H7 (cell line): ENCODE results near the gene CENPS. TPM values are rescaled to one million over a fixed set of nuclear protein-coding genes. Genes with fewer than 3 reads are reported as not detected.

Source experiments
- DNase-seq: peaks from one replicate; pipeline ENCODE4 v3.0.0; 2012
- H3K27me3 ChIP-seq: 2 replicates; pipeline ENCODE4 v1.6.0; 2011; ENCODE audit warnings: mild to moderate bottlenecking, low read length; ENCODE audit not compliant: control insufficient read depth, insufficient read depth
- H3K36me3 ChIP-seq: replicated peaks from 2 replicates; pipeline ENCODE4 v1.5.1; 2011; ENCODE audit warnings: low read length; ENCODE audit not compliant: control insufficient read depth, insufficient read depth
- H3K4me3 ChIP-seq: 2 replicates; pipeline ENCODE4 v1.5.1; 2011; ENCODE audit warnings: low read depth, mild to moderate bottlenecking, control low read depth, low read length, moderate library complexity; ENCODE audit not compliant: insufficient read depth
- total RNA-seq: library from RNA; depleted of rRNA; stranded (reverse); fragments of >200 nt; shearing (Covaris generic); gene quantifications from 2 replicates; pipeline ENCODE4 v1.2.3, GENCODE V29; 2014; rRNA removed

Gene CENPS
- total RNA-seq, result 14.7 and 19.1 TPM in 2 replicates

DNA sequence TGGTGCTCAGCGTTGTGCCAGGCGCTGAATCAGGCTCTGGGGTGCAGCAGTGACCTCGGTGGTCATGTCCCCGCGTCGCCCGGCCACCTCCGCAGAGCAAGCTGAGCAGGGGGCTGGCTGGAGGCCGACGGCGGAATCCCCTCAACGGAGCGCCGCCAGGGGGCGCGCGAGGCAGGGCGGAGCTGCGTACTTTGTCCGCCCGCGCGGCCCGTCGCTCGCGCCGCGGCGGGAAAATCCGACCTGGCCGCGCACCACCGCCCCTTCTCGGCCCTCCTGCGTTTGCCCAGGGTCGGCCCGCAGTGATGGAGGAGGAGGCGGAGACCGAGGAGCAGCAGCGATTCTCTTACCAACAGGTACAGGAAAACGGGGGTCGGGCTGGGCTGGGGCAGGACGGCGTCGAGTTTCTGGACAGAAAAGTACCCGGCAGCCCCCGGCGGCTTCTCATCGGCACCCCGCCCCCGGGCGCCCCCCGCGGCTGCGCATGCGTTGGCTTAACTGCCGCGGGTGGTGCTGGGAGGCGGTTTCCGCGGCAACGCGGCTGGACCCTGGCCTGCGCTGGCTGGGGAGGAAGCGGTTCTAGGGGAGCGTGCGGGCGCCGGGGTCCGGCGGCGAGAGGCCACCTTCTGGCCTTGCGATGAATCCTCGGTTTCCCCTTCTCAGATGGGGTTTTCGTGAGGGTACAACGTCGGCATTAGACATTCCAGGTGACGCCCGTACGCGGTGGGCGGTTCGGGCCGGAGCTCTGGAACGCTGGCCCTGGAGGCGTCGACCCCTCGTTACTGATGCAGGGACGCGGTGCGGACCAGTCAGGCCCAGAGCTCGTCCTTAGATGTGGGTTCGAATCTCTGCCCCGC, at the start of gene CENPS:
Gene CENPS, plus strand, starts transcription at position 218 of the 854 bp plus-strand sequence. Its CDS starts 85 bp downstream, at position 303.
- H3K27me3 ChIP-seq, result no peaks in the 10 kb centered on the region
- peak within 1 kb of the TSS; percentile 87 for H3K4me3 ChIP-seq
- DNase-seq, result peak; percentile 100
- H3K36me3 ChIP-seq, result no peaks in the 10 kb centered on the region

DNA sequence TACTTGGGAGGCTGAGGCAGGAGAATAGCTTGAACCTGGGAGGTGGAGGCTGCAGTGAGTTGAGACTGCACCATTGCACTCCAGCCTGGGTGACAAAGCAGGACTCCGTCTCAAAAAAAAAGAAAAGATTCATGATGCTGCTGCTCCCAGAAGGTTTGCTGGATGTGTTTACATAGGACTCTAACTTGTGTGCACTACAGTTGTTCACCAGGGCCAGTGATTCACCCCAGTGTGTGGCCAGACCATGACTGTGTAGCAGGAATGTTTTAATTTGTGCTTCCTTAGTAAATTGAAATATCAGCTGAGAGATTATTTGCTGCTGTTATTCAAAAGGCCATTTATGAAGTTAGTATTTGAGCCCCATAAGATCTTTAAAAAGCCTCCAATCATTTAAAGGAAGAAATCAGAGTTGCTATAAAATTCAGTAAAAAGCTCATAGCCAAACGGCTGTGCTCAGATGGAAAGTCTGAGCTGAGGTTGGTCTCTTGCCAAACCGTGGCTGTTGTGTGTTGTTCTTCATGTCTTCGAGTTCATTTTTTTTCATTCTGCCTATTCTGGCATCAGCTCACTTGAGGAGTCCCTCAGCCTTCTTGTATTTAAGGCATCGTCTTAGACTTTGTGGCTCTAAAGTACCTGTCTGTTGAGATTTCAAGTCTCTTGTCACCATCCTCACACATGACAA, 49.5 kb upstream of the CENPS start:
- DNase-seq, result no peak
- Histone ChIP-seq H3K27me3 (no peaks in the 10 kb centered on the region), H3K4me3 (no peak overlapping the region), H3K36me3 (peaks cover 9% of the 10 kb centered on the region)

DNA sequence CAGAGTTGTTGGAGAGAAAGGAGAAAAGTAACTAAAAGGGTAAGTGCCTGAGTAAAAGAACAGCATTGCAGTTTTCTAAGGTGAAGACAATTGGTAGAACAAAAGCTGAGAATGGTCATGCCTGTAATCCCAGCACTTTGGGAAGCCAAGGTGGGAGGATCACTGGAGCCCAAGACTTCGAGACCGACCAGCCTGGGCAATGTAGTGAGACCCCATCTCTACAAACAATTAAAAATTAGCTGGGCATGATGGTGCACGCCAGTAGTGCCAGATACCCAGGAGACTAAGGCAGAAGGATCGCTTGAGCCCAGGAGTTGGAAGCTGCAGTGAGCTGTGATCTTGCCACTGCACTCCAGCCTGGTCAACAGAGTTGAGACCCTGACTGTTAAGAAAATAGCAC, 46.6 kb upstream of the CENPS start:
- H3K4me3 ChIP-seq, result no peak overlapping the region
- H3K27me3 ChIP-seq, result no peaks in the 10 kb centered on the region
- H3K36me3 ChIP-seq, result peaks cover 2% of the 10 kb centered on the region
- DNase-seq, result no peak

DNA sequence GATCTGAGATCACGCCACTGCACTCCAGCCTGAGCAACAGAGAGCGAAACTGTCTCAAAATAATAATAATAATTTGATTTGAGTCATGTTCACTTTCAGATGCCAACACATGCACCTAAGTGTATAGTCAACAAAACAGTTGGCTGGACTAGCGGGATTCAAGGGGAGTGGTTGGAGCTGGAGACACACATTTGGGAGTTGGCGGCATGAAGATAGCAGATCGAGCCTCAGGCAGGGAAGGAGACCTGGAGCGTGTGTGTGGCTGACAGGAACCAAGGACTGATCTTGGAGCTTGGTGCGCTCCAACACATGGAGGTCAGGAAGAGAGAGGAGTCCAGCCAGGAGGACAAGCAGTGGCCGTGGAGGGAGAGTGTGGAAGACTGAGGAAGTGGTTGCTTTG, 46.0 kb upstream of the CENPS start:
- Histone ChIP-seq H3K27me3 (no peaks in the 10 kb centered on the region), H3K4me3 (no peak overlapping the region), H3K36me3 (peaks cover 2% of the 10 kb centered on the region)
- no peak for DNase-seq

DNA sequence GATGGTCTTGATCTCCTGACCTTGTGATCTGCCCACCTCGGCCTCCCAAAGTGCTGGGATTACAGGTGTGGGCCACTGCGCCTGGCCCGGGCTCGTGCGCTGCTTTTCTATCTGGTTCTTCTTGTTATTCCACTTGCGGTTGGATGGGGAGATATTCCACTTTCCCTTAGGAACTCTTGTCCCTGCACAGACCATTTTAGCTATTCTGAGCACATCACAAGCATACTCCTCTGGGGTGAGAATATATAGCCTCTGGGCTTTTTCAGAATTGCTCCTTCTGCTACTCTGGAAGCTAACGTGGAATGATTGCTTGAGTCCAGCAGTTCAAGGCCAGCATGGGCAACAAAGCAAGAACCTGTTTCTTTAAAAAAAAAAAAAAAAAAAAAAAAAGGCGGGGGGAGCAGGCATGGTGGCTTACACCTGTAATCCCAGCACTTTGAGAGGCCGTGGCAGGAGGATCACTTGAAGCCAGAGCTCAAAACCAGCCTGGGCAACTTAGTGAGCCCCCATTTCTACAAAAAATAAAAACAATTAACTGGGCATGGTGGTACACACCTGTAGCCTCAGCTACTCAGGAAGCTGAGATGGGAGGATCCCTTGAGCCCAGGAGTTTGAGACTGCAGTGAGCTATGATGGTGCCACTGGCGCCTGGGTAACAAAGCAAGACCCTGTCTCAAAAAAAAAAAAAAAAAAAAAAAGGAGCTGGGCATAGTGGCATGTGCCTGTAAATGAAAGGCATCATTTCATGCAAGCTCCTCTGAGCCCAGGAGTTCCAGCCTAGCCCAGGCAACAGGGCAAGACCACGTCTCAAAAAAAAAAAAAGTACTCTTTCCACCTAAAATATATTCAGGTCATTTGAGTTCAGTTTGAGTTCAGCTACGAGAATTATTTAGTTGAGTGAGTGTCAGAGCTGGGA, 43.2 kb upstream of the CENPS start:
- Histone ChIP-seq H3K27me3 (no peaks in the 10 kb centered on the region), H3K4me3 (no peak overlapping the region), H3K36me3 (peaks cover 2% of the 10 kb centered on the region)
- DNase-seq, result no peak

DNA sequence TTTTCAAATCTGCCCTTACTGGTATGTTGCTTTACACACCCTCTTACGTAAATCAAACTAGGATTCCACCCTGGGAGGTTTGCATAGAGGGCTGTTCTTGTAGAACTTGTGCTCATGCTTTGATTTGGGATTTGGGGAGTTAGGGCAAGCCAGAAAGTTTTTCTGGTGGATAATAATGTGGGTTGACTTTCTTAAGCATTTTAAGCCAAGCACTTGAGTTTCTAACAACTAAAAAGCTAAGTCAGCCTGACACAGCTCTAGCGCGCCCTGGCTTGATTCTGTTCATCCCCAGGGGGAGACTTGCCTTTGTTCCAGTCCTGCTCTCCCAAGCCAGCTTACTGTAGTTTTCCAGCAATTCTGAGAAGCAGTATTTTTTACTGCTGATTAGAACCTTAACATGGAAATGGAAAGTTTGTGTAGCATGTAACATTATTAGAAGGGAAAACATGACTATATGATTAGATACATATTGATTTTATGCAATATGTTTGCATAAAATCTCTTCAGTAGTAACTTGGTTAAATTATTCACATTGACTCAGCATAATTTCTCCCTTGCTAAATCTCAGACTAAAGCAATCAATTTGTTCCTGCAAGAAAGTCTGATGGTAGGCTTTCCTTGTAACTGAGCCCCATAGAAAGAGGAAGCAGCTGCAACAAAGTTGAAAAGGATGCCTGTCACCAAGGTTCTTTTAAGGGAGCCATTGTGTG, 42.4 kb upstream of the CENPS start:
- peaks cover 2% of the 10 kb centered on the region for H3K36me3 ChIP-seq
- H3K27me3 ChIP-seq, result no peaks in the 10 kb centered on the region
- no peak overlapping the region for H3K4me3 ChIP-seq
- DNase-seq, result peak; percentile 72

DNA sequence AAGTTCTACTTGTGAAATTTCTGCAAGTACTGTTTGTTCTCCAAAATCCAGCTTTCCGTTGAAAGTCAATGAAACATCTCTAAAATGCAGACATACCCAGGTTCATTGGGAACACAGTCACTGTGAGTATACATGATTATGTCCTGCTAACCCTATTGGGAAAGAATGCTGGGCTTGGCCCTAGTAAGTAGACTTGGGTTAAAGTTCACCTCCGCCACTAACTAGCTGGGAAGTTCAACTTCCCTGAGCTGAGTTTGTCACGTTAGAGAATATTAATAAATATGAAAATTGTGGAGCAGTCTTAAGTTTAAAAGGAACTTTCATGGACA, 41.9 kb upstream of the CENPS start:
- no peak for DNase-seq
- Histone ChIP-seq H3K36me3 (peaks cover 2% of the 10 kb centered on the region), H3K27me3 (no peaks in the 10 kb centered on the region), H3K4me3 (no peak overlapping the region)

DNA sequence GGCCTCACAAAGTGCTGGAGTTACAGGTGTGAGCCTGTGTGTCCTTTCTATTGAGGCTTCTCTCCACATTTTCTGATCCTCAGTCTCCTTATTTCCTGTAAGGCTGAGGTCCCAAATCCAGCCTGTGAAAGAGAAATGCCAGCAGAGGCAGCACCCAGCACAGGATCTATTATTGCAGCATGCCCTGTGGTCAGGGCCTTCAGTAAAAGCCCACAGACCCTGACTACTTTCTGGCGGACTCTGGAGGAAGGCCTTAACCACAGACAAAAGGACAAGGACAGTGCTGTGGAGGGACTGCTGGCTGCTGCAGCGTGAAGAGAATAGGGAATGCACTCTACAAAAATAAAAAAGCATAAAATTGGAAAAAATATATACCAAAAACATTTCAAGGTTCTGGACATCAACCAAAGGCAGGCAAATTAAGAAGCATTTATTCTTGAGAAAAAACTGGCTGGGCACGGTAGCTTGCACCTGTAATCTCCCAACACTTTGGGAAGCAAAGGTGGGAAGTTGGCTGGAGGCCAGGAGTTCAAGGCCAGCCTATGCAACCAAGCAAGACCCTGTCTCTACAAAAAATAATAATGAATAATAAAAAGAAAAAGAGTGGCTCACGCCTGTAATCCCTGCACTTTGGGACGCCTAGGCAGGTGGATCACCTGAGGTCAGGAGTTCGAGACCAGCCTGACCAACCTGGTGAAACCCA, 40.8 kb upstream of the CENPS start:
- DNase-seq, result no peak
- peaks cover 2% of the 10 kb centered on the region for H3K36me3 ChIP-seq
- H3K27me3 ChIP-seq, result no peaks in the 10 kb centered on the region
- no peak overlapping the region for H3K4me3 ChIP-seq

DNA sequence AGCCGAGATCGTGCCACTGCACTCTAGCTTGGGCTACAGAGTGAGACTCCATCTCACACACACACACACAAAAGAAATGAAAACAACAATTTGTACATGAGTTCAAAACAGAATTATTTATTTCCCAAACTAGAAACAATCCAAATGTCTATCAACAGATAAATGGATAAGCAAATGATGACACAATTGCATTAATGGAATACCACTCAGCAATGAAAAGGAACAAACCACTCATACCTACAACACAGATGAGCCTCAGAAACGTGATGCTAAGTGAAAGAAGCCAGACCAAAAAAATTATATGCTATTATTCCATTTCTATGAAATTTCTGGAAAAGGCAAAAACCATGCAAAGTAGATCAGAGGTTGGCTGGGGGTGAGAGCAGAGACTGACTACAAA, 33.4 kb upstream of the CENPS start:
- H3K4me3 ChIP-seq, result no peak overlapping the region
- no peaks in the 10 kb centered on the region for H3K27me3 ChIP-seq
- no peak for DNase-seq
- H3K36me3 ChIP-seq, result peaks cover 7% of the 10 kb centered on the region

DNA sequence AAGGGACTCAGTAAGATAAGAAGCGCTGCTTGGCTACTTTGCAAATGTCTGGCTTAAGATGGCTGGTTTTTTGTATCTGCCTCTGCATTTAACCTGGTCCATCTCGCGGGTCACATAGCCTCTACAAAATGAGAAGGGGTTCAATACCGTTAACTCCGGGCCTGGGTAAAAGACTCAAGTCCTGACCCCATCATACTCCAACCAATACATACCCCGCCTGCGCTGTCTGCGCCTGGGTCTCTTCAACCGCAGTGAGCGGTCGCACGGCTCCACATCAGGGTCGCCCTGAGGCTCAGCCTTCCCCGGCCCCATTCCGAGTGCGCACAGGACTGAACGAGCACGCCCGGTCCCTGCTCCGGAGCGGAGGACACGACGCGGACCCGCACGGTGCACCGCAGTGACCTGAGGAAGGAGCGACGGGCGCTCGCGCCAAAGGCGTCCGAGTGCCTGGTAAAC, 31.9 kb upstream of the CENPS start:
- DNase-seq, result no peak
- Histone ChIP-seq H3K36me3 (peaks cover 14% of the 10 kb centered on the region), H3K27me3 (no peaks in the 10 kb centered on the region), H3K4me3 (peak overlapping the region; percentile 99)

DNA sequence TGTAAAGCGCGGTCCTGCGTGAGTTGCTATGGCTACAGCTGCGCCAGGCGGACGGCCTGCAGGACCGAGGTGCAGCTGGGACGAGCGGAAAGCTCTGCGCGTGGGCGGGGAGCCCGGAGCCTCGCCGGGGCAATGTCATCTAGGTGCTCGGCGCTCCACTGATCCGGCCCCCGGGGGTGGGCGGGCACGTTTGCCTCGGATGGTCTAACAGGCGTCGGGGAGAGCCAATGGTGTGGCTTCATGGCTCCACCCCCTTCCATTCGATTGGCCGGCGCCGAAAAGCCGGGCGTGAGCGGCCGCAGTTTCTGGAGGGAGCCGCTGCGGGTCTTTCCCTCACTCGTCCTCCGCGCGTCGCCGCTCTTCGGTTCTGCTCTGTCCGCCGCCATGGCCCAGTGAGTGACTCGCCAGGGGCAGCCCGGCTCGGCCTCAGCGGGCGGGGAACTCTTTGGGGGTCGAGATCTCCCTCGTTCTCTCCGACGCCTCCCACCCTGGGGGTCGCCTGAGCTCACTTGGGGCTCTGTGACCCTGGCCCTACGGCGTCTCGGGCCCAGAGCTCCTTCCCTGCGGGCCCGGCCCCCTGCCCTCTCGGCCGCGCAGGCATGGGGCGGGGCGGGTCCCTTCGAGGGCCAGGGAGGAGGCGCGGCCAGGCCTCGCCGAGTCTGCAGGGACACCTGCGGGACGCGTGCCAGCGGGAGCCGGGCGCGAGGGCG, 31.3 kb upstream of the CENPS start, which contains the start of gene PGD:
Gene PGD, plus strand, starts transcription at position 331 of the 710 bp plus-strand sequence. Its CDS starts 54 bp downstream, at position 385.
- DNase-seq, result peak; percentile 100
- peak within 1 kb of the TSS; percentile 99 for H3K4me3 ChIP-seq
- peaks cover 18% of the 10 kb centered on the region for H3K36me3 ChIP-seq
- H3K27me3 ChIP-seq, result no peaks in the 10 kb centered on the region

DNA sequence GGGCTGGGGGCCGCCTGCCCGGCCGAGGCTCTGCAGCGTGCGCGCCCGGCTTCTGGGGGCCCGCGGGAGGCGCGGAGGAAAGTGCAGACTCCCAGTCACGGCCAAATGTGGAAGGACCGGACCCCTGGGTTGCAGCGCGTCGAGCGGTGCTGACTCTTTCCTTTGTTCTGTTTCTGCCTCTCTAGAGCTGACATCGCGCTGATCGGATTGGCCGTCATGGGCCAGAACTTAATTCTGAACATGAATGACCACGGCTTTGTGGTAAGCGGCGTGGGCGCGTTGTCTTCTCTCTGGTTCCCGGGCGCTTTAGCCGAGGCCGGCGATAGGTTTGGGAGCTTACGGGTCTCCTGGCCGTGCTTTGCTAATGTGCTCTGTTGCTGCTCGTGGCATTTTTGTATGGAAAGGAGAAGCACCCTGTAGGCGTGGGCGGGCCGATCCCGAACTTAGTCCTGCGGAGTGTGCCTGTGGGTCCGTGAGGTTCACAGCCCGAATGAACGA, 30.7 kb upstream of the CENPS start:
- no peak for DNase-seq
- Histone ChIP-seq H3K4me3 (peak overlapping the region; percentile 99), H3K36me3 (peaks cover 22% of the 10 kb centered on the region), H3K27me3 (no peaks in the 10 kb centered on the region)

DNA sequence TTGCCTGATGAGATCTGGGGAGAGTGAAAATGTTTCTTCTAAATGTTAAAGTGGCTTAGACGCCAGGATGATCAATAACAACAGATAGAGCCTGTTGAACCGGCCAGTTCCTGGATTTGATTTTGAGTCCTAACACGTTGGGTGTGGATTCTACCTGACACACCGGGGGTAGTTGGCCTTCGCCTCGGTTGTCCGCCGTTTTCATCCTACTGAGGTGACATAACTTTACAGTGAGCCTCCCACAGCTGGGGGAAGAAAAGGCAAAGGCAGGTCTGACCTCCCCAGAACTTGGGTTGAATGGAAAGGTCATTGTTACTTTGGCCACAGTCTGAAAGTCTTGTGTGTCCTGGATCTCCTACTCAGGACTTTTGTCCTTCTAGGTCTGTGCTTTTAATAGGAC, 30.2 kb upstream of the CENPS start:
- Histone ChIP-seq H3K27me3 (no peaks in the 10 kb centered on the region), H3K36me3 (peaks cover 24% of the 10 kb centered on the region), H3K4me3 (peak overlapping the region; percentile 99)
- DNase-seq, result no peak
